Measurements from ENCODE around the gene MSL1.

The MSL1 gene

DNA sequence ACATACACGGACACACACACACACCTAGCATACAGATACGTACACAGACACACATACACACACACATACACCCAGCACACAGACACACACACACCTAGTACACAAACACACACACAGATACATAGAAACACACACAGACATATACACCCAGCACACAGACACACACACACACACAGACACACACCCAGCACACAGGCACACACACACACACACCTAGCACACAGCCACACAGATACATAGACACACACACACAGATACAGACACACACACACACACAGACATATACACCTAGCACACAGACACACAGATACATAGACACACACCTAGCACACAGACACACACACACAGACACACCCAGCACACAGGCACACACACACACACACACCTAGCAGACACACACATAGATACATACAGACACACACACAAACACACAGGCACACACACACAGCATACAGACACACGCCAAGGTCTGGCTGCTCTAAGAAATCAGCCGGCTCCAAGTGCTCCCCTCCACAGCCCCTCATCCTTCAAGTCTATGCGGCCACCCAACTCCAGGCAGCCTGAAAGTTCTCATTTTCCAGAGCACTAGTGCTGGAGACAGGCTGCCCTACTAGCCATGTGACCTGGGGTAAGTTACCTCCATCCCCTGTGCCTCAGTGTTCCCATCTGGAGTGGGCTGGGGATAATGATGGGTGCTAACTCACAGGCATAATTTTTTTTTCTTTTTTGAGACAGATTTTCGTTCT is 34.5 kb upstream of the MSL1 start:
- no peaks in the 10 kb centered on the region for H3K27me3 Mint-ChIP-seq
- no peak overlapping the region for H3K4me3 Mint-ChIP-seq
- peaks cover 5% of the 10 kb centered on the region for H3K36me3 Mint-ChIP-seq
- H3K9me3 Mint-ChIP-seq = no peaks in the 10 kb centered on the region
- H3K27ac Mint-ChIP-seq = peak overlapping the region; percentile 14
- peaks cover 15% of the 10 kb centered on the region for H3K4me1 Mint-ChIP-seq

DNA sequence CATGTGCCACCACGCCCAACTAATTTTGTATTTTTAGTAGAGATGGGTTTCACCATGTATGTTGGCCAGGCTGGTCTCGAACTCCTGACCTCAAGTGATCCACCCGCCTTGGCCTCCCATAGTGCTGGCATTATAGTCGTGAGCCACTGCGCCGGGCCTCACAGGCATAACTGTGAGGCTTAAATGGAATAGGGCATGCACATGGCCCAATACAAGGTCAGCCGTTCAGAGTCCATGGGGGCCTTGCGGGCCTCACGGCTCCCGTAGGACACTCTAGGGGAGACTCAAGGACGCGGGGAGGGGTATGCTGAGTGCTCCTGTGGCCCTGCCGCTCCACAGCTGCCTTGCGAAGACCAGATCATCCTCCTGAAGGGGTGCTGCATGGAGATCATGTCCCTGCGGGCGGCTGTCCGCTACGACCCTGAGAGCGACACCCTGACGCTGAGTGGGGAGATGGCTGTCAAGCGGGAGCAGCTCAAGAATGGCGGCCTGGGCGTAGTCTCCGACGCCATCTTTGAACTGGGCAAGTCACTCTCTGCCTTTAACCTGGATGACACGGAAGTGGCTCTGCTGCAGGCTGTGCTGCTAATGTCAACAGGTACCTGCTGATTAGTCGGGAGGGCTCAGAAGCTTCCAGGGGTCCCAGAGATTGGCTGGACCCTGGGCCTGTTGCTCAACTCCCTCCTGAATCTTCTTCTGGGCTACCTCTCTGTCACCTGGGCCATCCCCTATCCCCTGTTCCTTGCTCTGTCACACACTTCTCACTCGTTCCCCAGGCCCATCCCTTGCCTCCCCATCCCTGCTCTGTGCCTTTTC is 33.7 kb upstream of the MSL1 start:
- no peaks in the 10 kb centered on the region for H3K27me3 Mint-ChIP-seq
- H3K4me1 Mint-ChIP-seq = peaks cover 15% of the 10 kb centered on the region
- no peak overlapping the region for H3K27ac Mint-ChIP-seq
- no peak overlapping the region for H3K4me3 Mint-ChIP-seq
- H3K36me3 Mint-ChIP-seq = peaks cover 5% of the 10 kb centered on the region
- H3K9me3 Mint-ChIP-seq = no peaks in the 10 kb centered on the region

DNA sequence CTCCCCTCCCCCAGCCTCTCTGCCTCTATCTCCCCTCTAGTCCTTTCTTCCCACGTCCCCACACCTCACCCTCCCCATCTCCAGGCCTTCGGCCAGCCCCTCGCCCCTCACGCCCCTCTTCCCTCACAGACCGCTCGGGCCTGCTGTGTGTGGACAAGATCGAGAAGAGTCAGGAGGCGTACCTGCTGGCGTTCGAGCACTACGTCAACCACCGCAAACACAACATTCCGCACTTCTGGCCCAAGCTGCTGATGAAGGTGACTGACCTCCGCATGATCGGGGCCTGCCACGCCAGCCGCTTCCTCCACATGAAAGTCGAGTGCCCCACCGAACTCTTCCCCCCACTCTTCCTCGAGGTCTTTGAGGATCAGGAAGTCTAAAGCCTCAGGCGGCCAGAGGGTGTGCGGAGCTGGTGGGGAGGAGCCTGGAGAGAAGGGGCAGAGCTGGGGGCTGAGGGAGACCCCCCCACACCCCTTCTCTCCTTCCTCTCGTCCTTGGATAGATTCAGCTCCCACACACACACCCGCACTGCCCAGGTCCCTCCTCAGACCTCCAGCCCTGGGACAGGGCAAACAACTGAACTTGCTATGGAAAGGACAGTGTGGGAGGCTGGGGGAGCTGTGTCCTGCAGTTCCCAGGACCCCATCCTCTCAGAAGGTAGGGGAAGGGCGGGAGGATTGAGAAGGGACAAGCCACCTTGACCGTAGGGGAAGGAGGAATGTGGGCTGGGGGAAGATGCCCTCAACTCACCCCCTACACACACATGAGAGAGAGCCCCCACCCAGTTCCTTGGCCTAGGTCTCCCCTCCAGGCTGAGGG is 32.5 kb upstream of the MSL1 start:
- Mint-ChIP-seq H3K9me3 (no peaks in the 10 kb centered on the region), H3K27ac (peak overlapping the region; percentile 65), H3K27me3 (no peaks in the 10 kb centered on the region), H3K36me3 (peaks cover 7% of the 10 kb centered on the region), H3K4me3 (no peak overlapping the region), H3K4me1 (peaks cover 26% of the 10 kb centered on the region)

DNA sequence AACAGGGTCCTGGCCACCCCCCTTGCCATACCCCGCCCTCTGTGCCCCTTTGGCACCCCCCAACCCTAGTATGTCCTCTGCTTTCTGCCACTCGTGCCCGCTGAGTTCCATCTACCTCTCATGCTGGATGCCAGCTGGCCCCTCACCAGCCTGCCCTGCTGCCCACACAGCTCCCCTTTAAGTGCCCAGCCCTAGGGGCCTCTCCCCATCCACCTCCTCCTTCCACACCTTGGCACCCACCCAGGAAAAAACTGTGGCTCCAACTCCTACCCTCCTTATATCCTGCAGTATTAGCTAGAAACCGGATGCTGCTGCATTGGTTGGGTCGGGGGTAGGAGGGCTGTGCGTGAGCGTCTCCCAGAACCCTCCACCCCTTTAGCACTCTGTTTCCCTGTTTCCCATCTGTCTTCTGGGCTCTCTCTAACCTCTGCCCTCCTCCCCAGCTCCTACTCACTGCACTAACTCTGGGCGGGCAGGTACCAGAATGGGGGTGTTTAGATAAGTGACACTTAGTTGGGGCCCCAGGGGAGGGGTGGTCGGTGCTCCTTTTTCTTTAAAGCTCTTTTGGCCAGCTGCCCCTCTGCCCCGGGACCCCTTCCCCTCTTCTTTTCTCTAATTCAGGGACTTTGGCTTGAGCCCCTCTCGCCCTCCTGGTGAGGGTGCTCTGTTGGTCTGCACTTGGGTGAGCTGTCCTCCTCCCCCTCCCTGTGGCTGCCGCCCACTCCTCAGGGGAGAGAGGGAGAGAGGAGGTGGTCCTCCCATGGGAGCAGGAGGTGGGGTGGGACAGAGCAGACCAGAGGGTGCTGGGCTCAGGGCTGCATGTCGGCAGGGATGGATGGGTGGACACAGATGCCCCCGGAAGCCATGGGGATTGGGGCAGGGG is 31.3 kb upstream of the MSL1 start:
- peaks cover 6% of the 10 kb centered on the region for H3K36me3 Mint-ChIP-seq
- H3K27ac Mint-ChIP-seq = no peak overlapping the region
- H3K27me3 Mint-ChIP-seq = no peaks in the 10 kb centered on the region
- H3K9me3 Mint-ChIP-seq = no peaks in the 10 kb centered on the region
- H3K4me3 Mint-ChIP-seq = no peak overlapping the region
- H3K4me1 Mint-ChIP-seq = peaks cover 38% of the 10 kb centered on the region

DNA sequence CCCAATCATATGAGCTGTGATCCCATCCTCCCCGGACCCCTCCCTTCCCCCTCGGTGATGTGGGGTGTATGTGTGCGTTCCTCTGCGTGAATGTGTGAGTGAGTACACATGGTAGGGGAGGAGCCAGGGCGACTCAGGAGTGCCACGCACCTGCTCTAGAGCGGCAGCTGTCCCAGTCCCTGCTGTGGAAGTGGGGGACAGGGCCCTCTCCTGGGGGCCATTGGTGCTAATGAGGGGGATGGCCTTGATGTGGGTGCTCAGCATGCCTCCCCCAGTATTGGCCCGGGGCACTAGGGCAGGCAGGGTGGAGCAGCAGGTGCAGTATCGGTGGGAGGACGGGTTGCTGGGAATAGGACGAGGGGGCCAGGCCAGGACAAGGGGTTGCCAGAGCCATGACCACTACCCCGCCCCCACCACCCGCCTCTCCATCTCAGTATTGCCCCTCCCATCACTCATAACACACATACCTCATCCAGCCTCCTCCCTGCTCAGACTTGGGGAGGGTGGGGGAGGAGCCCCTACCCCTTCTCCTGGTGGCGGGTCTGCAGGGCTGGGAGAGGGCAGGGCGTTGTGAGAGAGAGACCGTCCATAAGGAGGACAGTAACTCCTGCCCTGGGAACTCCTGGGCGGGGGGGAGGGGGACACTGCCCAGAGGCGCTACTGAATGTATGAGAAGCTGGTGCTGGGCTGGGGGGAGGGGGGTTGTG is 29.9 kb upstream of the MSL1 start:
- Mint-ChIP-seq H3K4me1 (peaks cover 47% of the 10 kb centered on the region), H3K27me3 (no peaks in the 10 kb centered on the region), H3K9me3 (no peaks in the 10 kb centered on the region), H3K4me3 (no peak overlapping the region), H3K36me3 (peaks cover 12% of the 10 kb centered on the region), H3K27ac (no peak overlapping the region)

DNA sequence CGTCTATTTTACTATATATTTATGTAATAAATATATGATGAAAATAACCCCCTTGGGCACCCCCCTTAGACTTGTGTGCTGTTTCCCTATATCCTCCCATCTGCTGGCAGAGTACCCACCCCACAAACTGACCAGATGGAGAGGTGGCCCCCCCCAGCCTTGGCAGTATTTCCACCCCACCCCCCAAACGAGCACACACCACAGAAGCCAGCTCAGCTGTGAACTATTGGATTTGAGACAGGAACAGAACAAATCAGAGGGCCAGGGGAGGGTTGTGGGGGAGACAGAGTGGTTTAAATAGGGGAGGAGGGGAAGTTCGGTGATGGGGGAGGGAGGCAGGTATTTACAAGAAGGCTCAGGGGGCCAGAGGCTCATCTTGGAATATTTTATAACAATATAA is 29.2 kb upstream of the MSL1 start:
- H3K36me3 Mint-ChIP-seq = peaks cover 11% of the 10 kb centered on the region
- H3K27ac Mint-ChIP-seq = no peak overlapping the region
- no peaks in the 10 kb centered on the region for H3K9me3 Mint-ChIP-seq
- no peak overlapping the region for H3K4me3 Mint-ChIP-seq
- no peaks in the 10 kb centered on the region for H3K27me3 Mint-ChIP-seq
- peaks cover 50% of the 10 kb centered on the region for H3K4me1 Mint-ChIP-seq

DNA sequence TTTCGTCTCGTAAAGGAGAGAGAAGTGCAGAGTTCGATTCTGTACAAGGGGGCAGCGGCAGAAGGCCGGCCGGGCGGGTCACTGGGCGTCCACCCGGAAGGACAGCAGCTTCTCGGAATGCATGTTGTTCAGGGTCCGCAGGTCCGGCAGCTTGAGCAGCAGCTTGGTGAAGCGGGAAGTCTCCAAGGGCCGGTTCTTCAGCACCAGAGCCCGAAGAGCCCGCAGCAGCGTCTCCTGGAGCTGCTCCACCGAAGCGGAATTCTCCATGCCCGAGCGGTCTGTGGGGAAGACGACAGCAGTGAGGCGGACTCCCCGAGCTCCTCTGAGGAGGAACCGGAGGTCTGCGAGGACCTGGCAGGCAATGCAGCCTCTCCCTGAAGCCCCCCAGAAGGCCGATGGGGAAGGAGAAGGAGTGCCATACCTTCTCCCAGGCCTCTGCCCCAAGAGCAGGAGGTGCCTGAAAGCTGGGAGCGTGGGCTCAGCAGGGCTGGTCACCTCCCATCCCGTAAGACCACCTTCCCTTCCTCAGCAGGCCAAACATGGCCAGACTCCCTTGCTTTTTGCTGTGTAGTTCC is 28.7 kb upstream of the MSL1 start:
- Mint-ChIP-seq H3K4me1 (peaks cover 55% of the 10 kb centered on the region), H3K27me3 (no peaks in the 10 kb centered on the region), H3K9me3 (no peaks in the 10 kb centered on the region), H3K27ac (peak overlapping the region; percentile 42), H3K36me3 (peaks cover 11% of the 10 kb centered on the region), H3K4me3 (no peak overlapping the region)

DNA sequence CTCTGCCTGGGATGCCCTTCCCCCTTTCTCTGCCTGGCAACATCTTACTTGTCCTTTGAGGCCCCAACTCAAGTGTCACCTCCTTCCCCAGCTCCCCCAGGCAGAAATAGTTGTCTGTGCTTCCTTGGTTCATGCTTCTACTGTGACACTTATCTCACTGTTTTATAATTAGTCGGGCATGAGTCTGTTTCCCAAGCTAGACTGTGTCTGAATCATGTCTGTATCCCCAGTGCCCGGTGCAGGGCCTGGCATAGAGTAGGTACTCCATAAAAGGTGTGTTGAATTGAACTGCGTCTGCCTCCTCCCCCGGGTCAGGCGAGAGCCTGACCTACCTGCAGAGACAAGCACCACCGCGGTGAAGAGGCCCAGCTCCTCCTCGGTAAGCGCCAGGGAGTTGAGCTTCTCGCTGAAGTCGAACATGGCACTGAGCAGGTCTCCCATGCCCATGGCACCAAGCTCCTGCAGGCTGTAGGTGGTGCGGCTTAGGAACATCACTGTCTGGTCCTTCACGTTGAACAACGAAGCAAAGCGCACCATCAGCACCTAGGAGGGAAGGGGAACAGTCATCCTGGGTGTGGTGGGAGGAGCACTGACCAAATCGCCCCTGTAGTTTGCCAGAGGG is 28.1 kb upstream of the MSL1 start:
- H3K36me3 Mint-ChIP-seq = peaks cover 11% of the 10 kb centered on the region
- peaks cover 61% of the 10 kb centered on the region for H3K4me1 Mint-ChIP-seq
- no peaks in the 10 kb centered on the region for H3K9me3 Mint-ChIP-seq
- no peak overlapping the region for H3K4me3 Mint-ChIP-seq
- H3K27me3 Mint-ChIP-seq = no peaks in the 10 kb centered on the region
- H3K27ac Mint-ChIP-seq = peak overlapping the region; percentile 42

DNA sequence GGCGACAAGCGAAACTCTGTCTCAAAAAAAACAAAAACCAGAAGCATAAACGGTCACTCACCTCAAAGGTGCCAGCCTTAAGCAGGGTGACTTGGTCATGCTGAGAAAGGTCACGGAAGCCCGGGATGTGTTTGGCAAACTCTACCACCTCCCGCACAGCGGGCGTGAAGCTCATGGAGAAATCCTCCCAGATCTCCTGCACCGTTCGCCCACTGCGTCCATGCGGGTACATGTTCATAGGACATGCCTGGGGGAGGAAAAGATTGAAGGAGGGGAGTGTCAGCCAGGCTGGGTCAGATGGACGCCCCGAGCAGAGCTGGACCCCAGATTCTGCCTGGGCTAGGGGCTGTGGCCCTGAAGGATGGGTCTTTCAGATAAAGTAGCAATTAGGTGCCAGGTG is 26.9 kb upstream of the MSL1 start:
- Mint-ChIP-seq H3K27ac (no peak overlapping the region), H3K36me3 (peaks cover 11% of the 10 kb centered on the region), H3K27me3 (no peaks in the 10 kb centered on the region), H3K4me3 (no peak overlapping the region), H3K4me1 (peaks cover 63% of the 10 kb centered on the region), H3K9me3 (no peaks in the 10 kb centered on the region)

DNA sequence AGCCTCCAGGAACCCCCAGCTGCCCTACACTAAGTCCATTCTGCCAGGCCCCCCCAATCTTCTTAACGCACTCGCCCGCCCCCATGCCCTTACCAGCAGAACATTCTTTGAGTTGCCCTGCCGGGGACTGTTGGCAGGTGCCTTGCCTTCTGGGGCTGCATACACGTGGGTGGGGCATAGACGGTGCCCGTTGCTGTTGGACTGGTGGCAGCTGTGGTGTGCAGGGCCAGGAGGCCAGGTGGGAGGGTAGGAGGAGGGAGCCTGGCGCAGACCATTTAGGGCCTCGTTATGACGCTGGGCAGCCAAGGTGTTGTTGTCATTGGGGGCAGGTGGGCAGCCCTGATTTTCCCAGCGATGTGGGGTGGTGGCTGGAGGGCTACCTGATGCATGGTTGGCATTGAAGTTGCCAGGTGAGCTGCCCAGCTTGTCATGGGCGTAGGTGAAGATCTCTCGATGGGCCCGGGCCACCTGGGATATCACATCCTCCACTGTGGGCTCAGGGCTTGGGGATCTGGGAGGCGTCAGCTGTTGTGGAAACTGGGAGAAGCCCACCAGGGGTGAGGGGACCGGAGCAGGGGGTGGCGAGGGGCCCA is 26.3 kb upstream of the MSL1 start:
- Mint-ChIP-seq H3K9me3 (no peaks in the 10 kb centered on the region), H3K4me3 (peak overlapping the region; percentile 44), H3K4me1 (peaks cover 69% of the 10 kb centered on the region), H3K27me3 (no peaks in the 10 kb centered on the region), H3K36me3 (peaks cover 11% of the 10 kb centered on the region), H3K27ac (peak overlapping the region; percentile 86)

DNA sequence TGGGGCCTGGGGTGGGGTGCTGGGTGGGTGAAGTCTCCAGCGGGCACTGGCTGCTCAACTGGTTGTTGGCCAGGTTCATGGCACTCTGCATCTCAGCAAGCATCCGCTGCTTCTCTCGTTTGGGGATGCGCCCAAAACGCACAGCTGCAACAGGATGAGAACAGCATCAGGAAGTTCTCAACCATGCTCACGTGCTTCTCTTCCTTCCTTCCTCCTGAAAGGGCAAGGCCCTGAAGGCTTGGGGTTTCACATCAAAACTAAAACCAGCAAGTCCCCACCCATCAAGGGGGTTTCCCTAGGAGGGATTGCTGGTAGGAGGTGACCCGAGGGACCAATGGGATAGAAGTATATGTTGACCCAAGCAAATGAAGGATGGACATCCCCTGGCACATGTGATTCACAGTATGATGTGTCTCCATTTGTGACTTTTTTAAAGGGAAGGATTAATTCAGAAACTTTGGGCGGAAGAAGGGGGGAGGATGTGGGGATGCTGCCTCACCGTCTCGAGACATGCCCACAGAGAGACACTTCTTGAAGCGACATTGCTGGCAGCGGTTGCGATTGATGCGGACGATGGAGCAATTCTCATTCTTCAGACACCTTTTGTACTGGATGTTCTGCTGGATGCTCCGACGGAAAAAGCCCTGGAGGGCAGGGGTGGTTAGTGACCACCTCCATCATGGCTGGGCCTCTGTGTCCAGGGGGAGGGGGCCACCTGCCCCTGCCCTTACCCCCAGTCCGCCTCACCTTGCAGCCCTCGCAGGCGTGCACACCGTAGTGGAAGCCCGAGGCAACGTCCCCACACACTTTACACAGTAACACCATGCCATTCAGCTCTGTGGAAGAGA is 25.6 kb upstream of the MSL1 start:
- Mint-ChIP-seq H3K4me3 (peak overlapping the region; percentile 95), H3K9me3 (no peaks in the 10 kb centered on the region), H3K27me3 (no peaks in the 10 kb centered on the region), H3K36me3 (peaks cover 11% of the 10 kb centered on the region), H3K27ac (peak overlapping the region; percentile 86), H3K4me1 (peaks cover 76% of the 10 kb centered on the region)

DNA sequence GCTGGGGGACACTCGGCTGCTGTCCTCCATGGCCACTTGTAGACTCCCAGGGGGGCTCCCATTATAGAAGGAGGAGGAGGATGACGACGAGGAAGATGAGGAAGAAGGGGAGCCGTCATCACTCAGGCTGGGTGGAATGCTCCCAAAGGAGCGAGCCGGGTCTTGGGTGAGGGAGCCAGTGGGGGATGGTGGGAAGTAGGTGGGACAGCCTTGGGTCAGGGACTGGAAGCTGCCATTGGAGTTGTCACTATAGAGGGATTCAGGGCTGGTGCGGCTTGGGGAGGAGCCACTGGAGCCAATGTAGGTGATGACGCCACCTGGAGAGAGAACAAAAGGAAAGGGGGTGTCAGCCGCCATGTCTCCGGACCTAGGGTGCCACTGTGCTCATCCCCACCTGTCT is 24.7 kb upstream of the MSL1 start:
- Mint-ChIP-seq H3K9me3 (no peaks in the 10 kb centered on the region), H3K4me1 (peaks cover 85% of the 10 kb centered on the region), H3K4me3 (peak overlapping the region; percentile 95), H3K27me3 (no peaks in the 10 kb centered on the region), H3K27ac (peak overlapping the region; percentile 56), H3K36me3 (peaks cover 11% of the 10 kb centered on the region)

Measured in activated naive CD4-positive, alpha-beta T cell treated with anti-CD3 and anti-CD28 coated beads, Interleukin-2, amount 50 U/mL, for 24 hours (primary cell).